Nephron (organoid): ENCODE data around the gene SCN7A.

ENCODE experiments used
- H3K27ac Mint-ChIP-seq, 3 experiments: 2 replicates each; pipeline ENCODE4 v1.8.0; 2020; ENCODE audit warnings: mixed read lengths in 3 of 3, mild to moderate bottlenecking in 2 of 3, moderate library complexity in 1 of 3
- H3K27me3 Mint-ChIP-seq: 2 replicates; pipeline ENCODE4 v1.8.0; 2021; ENCODE audit warnings: low read depth, mild to moderate bottlenecking, moderate library complexity, mixed read lengths
- H3K36me3 Mint-ChIP-seq: 2 replicates; pipeline ENCODE4 v1.8.0; 2020; ENCODE audit warnings: low read depth, mixed read lengths
- H3K4me1 Mint-ChIP-seq: 2 replicates; pipeline ENCODE4 v1.8.0; 2020; ENCODE audit warnings: mixed read lengths
- H3K4me3 Mint-ChIP-seq, 3 experiments: 2 replicates each; pipeline ENCODE4 v1.8.0; 2020; ENCODE audit warnings: mild to moderate bottlenecking in 3 of 3, mixed read lengths in 3 of 3, moderate library complexity in 2 of 3
- H3K9me3 Mint-ChIP-seq: 2 replicates; pipeline ENCODE4 v1.8.0; 2020; ENCODE audit warnings: mixed read lengths
- TF ChIP-seq, protein P1 (sequence below), 3 experiments: fragments of 200-600 bp; sonication (generic); IDR thresholded peaks; one replicate each; pipeline ENCODE4 v1.5.0; 2021; ENCODE audit warnings: antibody characterized with exemption in 3 of 3; ENCODE audit not compliant: unreplicated experiment in 3 of 3

SCN7A gene

DNA sequence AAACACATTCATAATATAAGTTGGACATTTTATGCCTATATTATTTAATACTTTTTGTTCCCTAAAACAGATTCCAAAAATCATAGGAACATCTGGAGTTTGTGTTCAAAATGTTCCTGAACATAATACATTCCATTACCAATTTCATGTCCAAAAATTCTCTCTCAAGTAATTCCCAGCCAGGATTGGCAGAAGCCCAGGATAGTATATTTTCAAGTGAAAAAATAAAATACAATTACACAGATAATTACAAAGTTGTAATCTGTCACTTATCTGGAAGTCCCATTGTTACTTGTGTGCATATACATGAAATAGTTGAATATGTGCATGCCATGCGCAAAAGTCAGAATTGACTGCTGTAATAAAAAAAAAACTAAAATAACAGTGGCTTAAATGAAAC is 5.2 kb upstream of the SCN7A start:
- H3K4me1 Mint-ChIP-seq: peaks cover 25% of the 10 kb centered on the region
- H3K27ac Mint-ChIP-seq: peak overlapping the region in 1 of 3 experiments; percentile 46
- peaks cover 5% of the 10 kb centered on the region for H3K9me3 Mint-ChIP-seq
- H3K36me3 Mint-ChIP-seq: no peaks in the 10 kb centered on the region
- H3K27me3 Mint-ChIP-seq: no peaks in the 10 kb centered on the region
- TF ChIP-seq, protein P1, sequence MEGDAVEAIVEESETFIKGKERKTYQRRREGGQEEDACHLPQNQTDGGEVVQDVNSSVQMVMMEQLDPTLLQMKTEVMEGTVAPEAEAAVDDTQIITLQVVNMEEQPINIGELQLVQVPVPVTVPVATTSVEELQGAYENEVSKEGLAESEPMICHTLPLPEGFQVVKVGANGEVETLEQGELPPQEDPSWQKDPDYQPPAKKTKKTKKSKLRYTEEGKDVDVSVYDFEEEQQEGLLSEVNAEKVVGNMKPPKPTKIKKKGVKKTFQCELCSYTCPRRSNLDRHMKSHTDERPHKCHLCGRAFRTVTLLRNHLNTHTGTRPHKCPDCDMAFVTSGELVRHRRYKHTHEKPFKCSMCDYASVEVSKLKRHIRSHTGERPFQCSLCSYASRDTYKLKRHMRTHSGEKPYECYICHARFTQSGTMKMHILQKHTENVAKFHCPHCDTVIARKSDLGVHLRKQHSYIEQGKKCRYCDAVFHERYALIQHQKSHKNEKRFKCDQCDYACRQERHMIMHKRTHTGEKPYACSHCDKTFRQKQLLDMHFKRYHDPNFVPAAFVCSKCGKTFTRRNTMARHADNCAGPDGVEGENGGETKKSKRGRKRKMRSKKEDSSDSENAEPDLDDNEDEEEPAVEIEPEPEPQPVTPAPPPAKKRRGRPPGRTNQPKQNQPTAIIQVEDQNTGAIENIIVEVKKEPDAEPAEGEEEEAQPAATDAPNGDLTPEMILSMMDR (IDR thresholded peaks at IDR 0.05; ENCODE audit: unreplicated experiment in 3 of 3): no peak
- no peak overlapping the region for H3K4me3 Mint-ChIP-seq

DNA sequence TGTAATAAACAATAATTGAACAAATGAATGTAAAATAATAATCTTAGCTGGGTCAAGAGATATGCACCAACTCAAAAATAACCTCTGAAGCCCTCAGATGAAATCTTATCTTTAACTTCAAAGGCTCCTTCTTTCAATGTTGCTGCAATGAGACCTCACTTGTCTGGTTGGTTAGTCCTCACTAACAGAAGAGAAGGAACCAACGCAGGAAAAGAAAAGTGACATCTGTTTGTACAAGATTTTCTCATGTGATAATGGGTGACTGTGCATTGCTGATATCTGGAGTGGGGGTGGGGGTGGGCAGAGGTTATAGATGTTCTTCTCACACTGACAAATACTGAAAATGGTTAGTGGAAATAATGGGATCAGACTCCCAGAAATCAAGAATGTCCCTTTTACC is 2.6 kb downstream of the SCN7A start:
- Mint-ChIP-seq H3K9me3 (no peaks in the 10 kb centered on the region), H3K4me3 (no peak overlapping the region), H3K36me3 (no peaks in the 10 kb centered on the region), H3K27ac (no peak overlapping the region), H3K4me1 (peaks cover 26% of the 10 kb centered on the region), H3K27me3 (no peaks in the 10 kb centered on the region)
- TF ChIP-seq, protein P1 (IDR thresholded peaks at IDR 0.05; ENCODE audit: unreplicated experiment in 3 of 3): no peak

DNA sequence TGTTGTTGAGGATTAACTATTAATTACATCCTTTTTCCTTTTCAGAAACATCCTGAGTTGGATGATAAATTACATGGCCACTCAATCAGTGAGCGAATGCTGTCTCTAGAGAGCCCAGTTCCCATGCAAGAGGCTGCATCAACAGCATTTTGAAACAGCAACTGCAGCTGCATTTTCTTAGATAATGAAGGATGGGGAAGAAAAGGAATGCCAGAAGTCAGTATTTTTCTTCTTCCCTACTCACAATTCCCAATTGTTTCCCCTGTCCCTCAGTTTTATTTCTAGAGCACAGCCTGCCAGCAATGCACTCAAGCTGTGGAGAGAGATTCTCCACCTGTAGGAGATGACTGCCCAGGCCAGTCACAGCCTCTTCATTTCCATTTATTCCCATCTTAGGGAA is 6.9 kb downstream of the SCN7A start:
- H3K36me3 Mint-ChIP-seq: no peaks in the 10 kb centered on the region
- TF ChIP-seq, protein P1 (IDR thresholded peaks at IDR 0.05; ENCODE audit: unreplicated experiment in 3 of 3): no peak
- H3K27me3 Mint-ChIP-seq: no peaks in the 10 kb centered on the region
- no peak overlapping the region for H3K4me3 Mint-ChIP-seq
- no peaks in the 10 kb centered on the region for H3K4me1 Mint-ChIP-seq
- no peaks in the 10 kb centered on the region for H3K9me3 Mint-ChIP-seq
- H3K27ac Mint-ChIP-seq: no peak overlapping the region

DNA sequence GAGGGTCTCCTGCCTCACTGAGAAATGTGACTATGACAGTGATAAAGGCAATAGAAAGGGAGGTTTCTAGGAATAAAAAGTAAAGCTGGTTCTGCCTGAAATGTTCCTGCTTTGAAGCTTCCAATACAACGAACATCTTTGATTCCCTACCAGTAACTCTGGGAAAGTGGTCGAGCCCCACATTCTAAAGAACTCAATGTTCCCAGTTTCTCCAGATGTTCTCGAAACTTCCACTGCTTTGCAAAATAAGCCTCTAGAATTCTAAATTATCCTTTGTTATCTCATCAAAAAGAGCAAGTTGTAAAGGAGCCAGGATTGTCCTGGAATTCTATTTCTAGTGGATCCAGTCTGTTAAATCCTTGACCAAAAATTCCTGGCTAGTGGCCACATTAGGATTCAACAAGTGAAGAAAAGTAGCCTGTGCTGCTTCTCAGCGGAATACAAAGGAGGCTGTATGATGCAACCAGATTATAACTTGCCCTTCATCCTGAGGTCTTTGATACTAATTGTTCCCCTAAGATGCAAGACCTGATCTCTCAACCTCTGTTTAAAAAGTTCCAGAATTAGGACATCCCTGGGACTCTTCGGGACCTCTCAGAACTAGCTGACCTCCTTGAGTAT is 8.4 kb downstream of the SCN7A start:
- Mint-ChIP-seq H3K9me3 (no peaks in the 10 kb centered on the region), H3K36me3 (no peaks in the 10 kb centered on the region), H3K27me3 (no peaks in the 10 kb centered on the region), H3K4me1 (no peaks in the 10 kb centered on the region), H3K27ac (no peak overlapping the region), H3K4me3 (no peak overlapping the region)
- TF ChIP-seq, protein P1 (IDR thresholded peaks at IDR 0.05; ENCODE audit: unreplicated experiment in 3 of 3): no peak

DNA sequence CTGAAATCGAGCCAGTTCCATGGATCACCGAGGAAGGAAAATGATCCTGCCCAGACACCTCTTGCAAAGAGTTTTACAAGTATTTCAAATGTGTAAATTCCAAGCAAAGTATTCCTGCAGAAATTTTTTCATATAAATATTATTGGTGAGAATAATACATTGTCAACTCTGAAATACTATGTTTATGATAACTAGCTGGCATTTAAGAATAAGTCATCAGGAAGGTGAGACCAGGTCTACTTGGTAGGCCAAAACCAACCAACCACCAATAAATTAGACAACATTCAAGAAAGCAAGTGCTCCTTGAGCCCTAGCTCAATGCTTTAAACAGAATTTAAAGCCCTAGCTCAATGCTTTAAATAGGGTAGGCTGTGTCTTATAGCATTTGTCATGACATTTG is 21.7 kb downstream of the SCN7A start:
- H3K4me1 Mint-ChIP-seq: no peaks in the 10 kb centered on the region
- H3K27me3 Mint-ChIP-seq: no peaks in the 10 kb centered on the region
- no peak overlapping the region for H3K27ac Mint-ChIP-seq
- no peak overlapping the region for H3K4me3 Mint-ChIP-seq
- TF ChIP-seq, protein P1 (IDR thresholded peaks at IDR 0.05; ENCODE audit: unreplicated experiment in 3 of 3): no peak
- no peaks in the 10 kb centered on the region for H3K9me3 Mint-ChIP-seq
- no peaks in the 10 kb centered on the region for H3K36me3 Mint-ChIP-seq
